LNCaP clone FGC (cell line): Measurements from ENCODE around the gene RANBP3.

ENCODE experiments used
- DNase-seq: peaks from one replicate; pipeline ENCODE4 v3.0.0-alpha.2; 2011; ENCODE audit warnings: low read depth
- H3K4me3 ChIP-seq: 2 replicates; pipeline ENCODE4 v1.5.1; 2011; ENCODE audit warnings: mild to moderate bottlenecking, low read depth, low read length, control low read depth
- CTCF ChIP-seq: IDR thresholded peaks from 2 replicates; pipeline ENCODE4 v1.5.1; 2012; ENCODE audit warnings: mild to moderate bottlenecking; ENCODE audit not compliant: control insufficient read depth, insufficient read depth; ENCODE audit errors: extremely low read depth

The RANBP3 gene

GRCh38 chr19:5937550-5937949 is 40.4 kb downstream of the RANBP3 start:
- no peak for TF ChIP-seq CTCF
- no peak for DNase-seq
- peak overlapping the region; percentile 14; the same call in 1 of the 2 replicates for H3K4me3 ChIP-seq

- DNase-seq, result no peak
- no peak for TF ChIP-seq CTCF
- no peak overlapping the region for H3K4me3 ChIP-seq
These were observed 41.7 kb downstream of the RANBP3 start for GRCh38 chr19:5936292-5936592.

- TF ChIP-seq CTCF, result no peak
- no peak for DNase-seq
These were observed 42.3 kb downstream of the RANBP3 start for GRCh38 chr19:5935473-5936291.

GRCh38 chr19:5934774-5935472 is 43.0 kb downstream of the RANBP3 start:
- DNase-seq, result no peak
- TF ChIP-seq CTCF, result no peak
- no peak overlapping the region for H3K4me3 ChIP-seq

More at GRCh38 chr19:5935473-5936291, 42.3 kb downstream of the RANBP3 start:
- H3K4me3 ChIP-seq, result no peak overlapping the region

DNA sequence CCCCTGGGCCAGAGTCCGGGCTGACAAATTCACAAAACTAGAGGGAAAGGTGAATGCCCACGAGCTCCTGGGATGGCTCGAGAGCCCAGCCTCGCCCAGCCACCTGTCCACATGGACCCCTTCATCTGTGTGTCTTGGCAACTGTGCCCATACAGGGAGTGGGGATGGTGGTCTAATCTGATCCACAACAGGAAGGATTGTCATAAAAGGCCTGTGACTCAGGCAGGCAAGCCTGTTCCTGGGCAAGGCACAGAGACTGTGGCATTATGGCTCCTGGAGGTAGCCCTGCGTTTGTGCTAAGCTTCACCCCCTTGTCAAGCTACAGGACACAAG is 43.9 kb downstream of the RANBP3 start:
- no peak for TF ChIP-seq CTCF
- H3K4me3 ChIP-seq, result no peak overlapping the region
- no peak for DNase-seq

- DNase-seq, result peak; percentile 7
- no peak overlapping the region for H3K4me3 ChIP-seq
- no peak for TF ChIP-seq CTCF
These were observed 44.4 kb downstream of the RANBP3 start for GRCh38 chr19:5933391-5934068.
